Lung (tissue), 12 donors: Measurements from ENCODE around the gene TGFBI. TPM values are rescaled to one million over a fixed set of nuclear protein-coding genes. Genes with fewer than 3 reads are reported as not detected.

Experiments used
- ATAC-seq: fragments of 200-7000 bp; cut with Tn5 transposase; one replicate; pipeline ENCODE4 v1.9.1; 2020; ENCODE audit warnings: moderate number of reproducible peaks; ENCODE audit not compliant: insufficient read depth, low FRiP score
- DNase-seq, 3 donors: peaks; one replicate each; pipeline ENCODE4 v3.0.0-alpha.2; 2013 to 2017
- H3K27ac ChIP-seq, 2 donors: one replicate each; pipeline ENCODE4 v1.5.1; 2013; ENCODE audit warnings: mild to moderate bottlenecking in 2 of 2, moderate library complexity in 2 of 2, control low read depth in 1 of 2, inconsistent platforms in 1 of 2, low read depth in 1 of 2, low read length in 1 of 2
- H3K27me3 ChIP-seq, 3 donors: one replicate each; pipeline ENCODE4 v1.5.1; 2013; ENCODE audit warnings: low read length in 2 of 3; ENCODE audit not compliant: control insufficient read depth in 3 of 3, insufficient read depth in 3 of 3
- H3K36me3 ChIP-seq, 4 donors: one replicate each; pipeline ENCODE4 v1.5.1; 2013; ENCODE audit warnings: low read length in 4 of 4, mild to moderate bottlenecking in 1 of 4, moderate library complexity in 1 of 4; ENCODE audit not compliant: control insufficient read depth in 4 of 4, insufficient read depth in 4 of 4
- H3K4me1 ChIP-seq, 5 donors: one replicate each; pipeline ENCODE4 v1.5.1; 2013; ENCODE audit warnings: low read length in 5 of 5, mild to moderate bottlenecking in 2 of 5, moderate library complexity in 1 of 5; ENCODE audit not compliant: control insufficient read depth in 5 of 5, insufficient read depth in 5 of 5
- H3K4me3 ChIP-seq: one replicate; pipeline ENCODE4 v1.5.1; 2013; ENCODE audit warnings: mild to moderate bottlenecking, control low read depth, moderate library complexity
- H3K9ac ChIP-seq, 2 donors: one replicate each; pipeline ENCODE4 v1.5.1; 2013; ENCODE audit warnings: low read length in 2 of 2, control low read depth in 1 of 2; ENCODE audit not compliant: insufficient read depth in 1 of 2
- H3K9me3 ChIP-seq, 4 donors: one replicate each; pipeline ENCODE4 v1.5.1; 2013; ENCODE audit warnings: low read length in 3 of 4, mild to moderate bottlenecking in 1 of 4, moderate library complexity in 1 of 4; ENCODE audit not compliant: control insufficient read depth in 4 of 4, insufficient read depth in 3 of 4
- CTCF ChIP-seq: IDR thresholded peaks from 2 replicates; pipeline ENCODE4 v1.5.1; 2012; ENCODE audit warnings: mild to moderate bottlenecking; ENCODE audit errors: control extremely low read depth, extremely low read depth
- WGBS, 2 donors: extraction: QIAGEN DNeasy Blood & Tissue Kit; methylation state at CpG; one replicate each; pipeline ENCODE4 v1.1.7; 2013; 5-methylcytosine and 5-hydroxymethylcytosine counted together
- polyA plus RNA-seq, 2 donors: library from polyadenylated mRNA; stranded (reverse); fragments of 200-250 nt; gene quantifications; one replicate each; pipeline ENCODE4 v1.2.1, GENCODE V29; 2013
- total RNA-seq, 2 donors: library from RNA; depleted of rRNA in 1 of 2; stranded (reverse); fragments of >200 nt in 1 of 2; gene quantifications; one replicate each; pipeline ENCODE4 v1.2.1, GENCODE V29; 2014 to 2021
- donor health status: control.
- donor health status: control.
- donor health status: Bipolar disorder and iron deficiency.
- donor health status: healthy.
- donor health status: DM: yes; HTN: yes; CAD: no.

The TGFBI gene
- total and polyA plus RNA-seq, 4 donors = 96.4 to 146 (median 111) TPM

- peaks cover 0 to 3% (median 1%) of the 10 kb centered on the region in 4 donors for H3K36me3 ChIP-seq
- peaks cover 0 to 10% (median 0%) of the 10 kb centered on the region in 5 donors for H3K4me1 ChIP-seq
- no peak overlapping the region for H3K27ac ChIP-seq
- H3K9ac ChIP-seq = no peak overlapping the region
- DNase-seq = no peak
- no peak for TF ChIP-seq CTCF
- no peaks in the 10 kb centered on the region for H3K27me3 ChIP-seq
- H3K9me3 ChIP-seq = peaks cover 0 to 5% (median 0%) of the 10 kb centered on the region in 4 donors
- ATAC-seq = no peak
- 79 to 83% methylated on average over 4 of the region's 4 CpGs for WGBS, 2 donors
- no peak overlapping the region for H3K4me3 ChIP-seq
Measured at GRCh38 chr5:136038635-136039034, 9.8 kb downstream of the TGFBI start.

- DNase-seq = no peak
- peaks cover 0 to 10% (median 0%) of the 10 kb centered on the region in 5 donors for H3K4me1 ChIP-seq
- WGBS, 2 donors = 92 to 95% methylated on average over 2 of the region's 2 CpGs
- H3K36me3 ChIP-seq = peaks cover 0 to 4% (median 0%) of the 10 kb centered on the region in 4 donors
- TF ChIP-seq CTCF = no peak
- H3K27me3 ChIP-seq = no peaks in the 10 kb centered on the region
- ATAC-seq = no peak
- peaks cover 0 to 5% (median 0%) of the 10 kb centered on the region in 4 donors for H3K9me3 ChIP-seq
- H3K27ac ChIP-seq = no peak overlapping the region
- no peak overlapping the region for H3K4me3 ChIP-seq
- no peak overlapping the region for H3K9ac ChIP-seq
Measured at GRCh38 chr5:136039202-136039601, 10.4 kb downstream of the TGFBI start.

GRCh38 chr5:136040746-136041415, 12.1 kb downstream of the TGFBI start:
- no peak for ATAC-seq
- Histone ChIP-seq H3K36me3 (peaks cover 0 to 4% (median 0%) of the 10 kb centered on the region in 4 donors), H3K4me3 (no peak overlapping the region), H3K4me1 (peaks cover 0 to 8% (median 0%) of the 10 kb centered on the region in 5 donors), H3K27me3 (no peaks in the 10 kb centered on the region), H3K27ac (no peak overlapping the region), H3K9me3 (peaks cover 0 to 5% (median 0%) of the 10 kb centered on the region in 4 donors), H3K9ac (no peak overlapping the region)
- no peak for TF ChIP-seq CTCF
- no peak for DNase-seq
- WGBS, 2 donors = 52 to 63% methylated on average over 4 of the region's 4 CpGs
